Astrocyte of the hippocampus (primary cell): ENCODE results near the gene MANF.

Experiments used
- DNase-seq: peaks from one replicate; pipeline ENCODE4 v3.0.0; 2011; ENCODE audit warnings: low read depth, low spot score

The MANF gene

DNA sequence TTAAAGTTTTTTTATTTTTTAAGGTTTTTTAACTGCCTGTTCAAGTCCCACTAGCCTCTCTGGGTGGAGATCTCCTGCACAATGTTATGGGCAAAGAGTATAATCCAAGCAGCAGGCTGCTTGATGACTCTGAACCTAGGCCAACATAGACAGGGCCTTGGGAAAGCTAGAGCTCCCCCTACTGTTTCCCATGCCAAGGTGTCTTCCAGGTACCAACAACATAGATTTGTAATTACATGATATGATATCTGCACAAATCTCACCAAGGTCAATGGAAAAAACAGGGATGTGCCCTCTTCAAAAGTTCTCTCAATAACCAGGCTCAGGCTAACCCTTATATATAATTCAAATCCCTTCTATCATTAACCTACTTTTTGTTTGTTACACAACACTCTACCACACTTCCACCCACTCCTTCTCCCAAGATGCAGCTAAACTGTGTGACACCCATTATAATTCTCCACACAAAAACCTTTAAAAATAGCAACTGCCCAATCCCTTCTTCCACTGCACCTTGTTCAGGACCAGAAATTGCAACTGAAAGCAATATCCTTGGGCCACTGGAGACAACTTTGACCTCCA, 49.7 kb downstream of the MANF start:
- peak; percentile 52 for DNase-seq

DNA sequence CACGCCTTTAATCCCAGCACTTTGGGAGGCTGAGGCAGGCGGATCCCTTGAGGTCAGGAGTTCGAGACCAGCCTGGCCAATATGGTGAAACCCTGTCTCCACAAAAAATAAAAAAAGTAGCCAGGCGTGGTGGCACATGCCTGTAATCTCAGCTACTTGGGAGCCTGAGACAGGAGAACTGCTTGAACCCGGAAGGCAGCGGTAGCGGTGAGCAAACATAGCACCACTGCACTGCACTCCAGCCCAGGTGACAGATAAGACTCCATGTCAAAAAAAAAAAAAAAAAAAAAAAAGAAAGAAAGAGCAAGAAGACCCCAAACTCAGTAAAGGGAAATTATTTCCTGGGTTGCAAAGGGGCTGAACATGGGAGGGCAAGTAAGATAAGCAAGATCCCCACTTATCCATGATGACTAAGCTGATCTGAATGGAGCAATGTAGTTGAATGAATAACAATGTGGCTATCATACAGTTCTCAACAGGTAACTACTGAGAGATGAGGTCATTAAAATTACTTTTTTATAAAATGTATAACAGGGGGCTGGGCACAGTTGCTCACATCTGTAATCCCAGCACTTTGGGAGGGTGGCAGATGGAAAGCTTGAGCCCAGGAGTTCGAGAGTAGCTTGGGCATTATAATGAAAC, 52.0 kb downstream of the MANF start:
- DNase-seq = peak; percentile 2
